ENCODE measurements around the gene CXorf58.
"Not testable (repeated sequence)": the region's sequence is repeated elsewhere in the genome, so short reads cannot be mapped to it uniquely, and the experiment has no call there.

The CXorf58 gene

GRCh38 chrX:23954396-23954795, 46.6 kb downstream of the CXorf58 start:
- Histone ChIP-seq H3K36me3 (no peaks in the 10 kb centered on the region), H3K27me3 (no peaks in the 10 kb centered on the region), H3K27ac (no peak overlapping the region), H3K9me3 (replicated peaks in 1 of 11) (no peaks in the 10 kb centered on the region), H3K4me2 (peak overlapping the region in 3 of 11 experiments; percentile 61 to 68 (median 68); a peak in 1 of 22 replicates), H4K20me1 (no peaks in the 10 kb centered on the region), H3K4me1 (peaks cover 12 to 21% (median 16%) of the 10 kb centered on the region in 10 experiments; a peak in 18 of 20 replicates), H3K9ac (no peak overlapping the region), H3K4me3 (no peak overlapping the region)
- no peak for TF ChIP-seq Cebpa-rat (IDR thresholded peaks at IDR 0.05)

GRCh38 chrX:23959781-23960180, 52.0 kb downstream of the CXorf58 start:
- TF ChIP-seq Cebpa-rat (IDR thresholded peaks at IDR 0.05) = no peak
- Histone ChIP-seq H3K36me3 (no peaks in the 10 kb centered on the region), H3K4me3 (no peak overlapping the region)

GRCh38 chrX:23964191-23964590, 56.4 kb downstream of the CXorf58 start:
- Histone ChIP-seq H3K27ac (no peak overlapping the region), H4K20me1 (no peaks in the 10 kb centered on the region), H3K4me1 (no peaks in the 10 kb centered on the region), H3K27me3 (no peaks in the 10 kb centered on the region), H3K4me2 (no peak overlapping the region), H3K4me3 (no peak overlapping the region), H3K9ac (no peak overlapping the region), H3K9me3 (replicated peaks in 1 of 11) (peaks cover 0 to 39% (median 6%) of the 10 kb centered on the region in 11 experiments; a peak in 12 of 22 replicates), H3K36me3 (no peaks in the 10 kb centered on the region)
- no peak for TF ChIP-seq Cebpa-rat (IDR thresholded peaks at IDR 0.05)

More at GRCh38 chrX:23959781-23960180, 52.0 kb downstream of the CXorf58 start:
- Histone ChIP-seq H3K27ac (no peak overlapping the region), H3K27me3 (no peaks in the 10 kb centered on the region), H3K9ac (no peak overlapping the region), H4K20me1 (no peaks in the 10 kb centered on the region), H3K9me3 (replicated peaks in 1 of 11) (peaks cover 0 to 20% (median 6%) of the 10 kb centered on the region in 11 experiments; a peak in 10 of 22 replicates), H3K4me2 (no peak overlapping the region), H3K4me1 (no peaks in the 10 kb centered on the region)

GRCh38 chrX:23965630-23966029, 57.8 kb downstream of the CXorf58 start:
- not testable (repeated sequence) for H3K4me1 ChIP-seq, H3K4me2 ChIP-seq, H3K27ac ChIP-seq, H3K4me3 ChIP-seq, H3K27me3 ChIP-seq, H4K20me1 ChIP-seq, H3K9ac ChIP-seq, H3K36me3 ChIP-seq
- H3K9me3 ChIP-seq (replicated peaks in 1 of 11) = peaks cover 0 to 39% (median 6%) of the 10 kb centered on the region in 11 experiments; a peak in 12 of 22 replicates

GRCh38 chrX:23978491-23978890, 70.7 kb downstream of the CXorf58 start:
- no peak overlapping the region for H3K4me2 ChIP-seq
- H3K27ac ChIP-seq = no peak overlapping the region
- no peaks in the 10 kb centered on the region for H3K4me1 ChIP-seq
- no peaks in the 10 kb centered on the region for H4K20me1 ChIP-seq
- peaks cover 0 to 10% (median 0%) of the 10 kb centered on the region in 11 experiments; a peak in 6 of 22 replicates for H3K36me3 ChIP-seq
- peaks cover 0 to 10% (median 0%) of the 10 kb centered on the region in 11 experiments; a peak in 2 of 22 replicates for H3K27me3 ChIP-seq
- no peak overlapping the region for H3K4me3 ChIP-seq
- no peaks in the 10 kb centered on the region for H3K9me3 ChIP-seq (replicated peaks in 1 of 11)
- TF ChIP-seq Cebpa-rat (IDR thresholded peaks at IDR 0.05) = no peak
- no peak overlapping the region for H3K9ac ChIP-seq

GRCh38 chrX:23980011-23980441, 72.2 kb downstream of the CXorf58 start:
- Histone ChIP-seq H3K4me2 (no peak overlapping the region), H3K27ac (no peak overlapping the region), H3K9ac (no peak overlapping the region), H4K20me1 (no peaks in the 10 kb centered on the region; a peak in 1 of 22 replicates), H3K36me3 (peaks cover 0 to 15% (median 0%) of the 10 kb centered on the region in 11 experiments; a peak in 6 of 22 replicates), H3K9me3 (replicated peaks in 1 of 11) (no peaks in the 10 kb centered on the region), H3K4me3 (no peak overlapping the region), H3K4me1 (no peaks in the 10 kb centered on the region), H3K27me3 (peaks cover 0 to 10% (median 0%) of the 10 kb centered on the region in 11 experiments; a peak in 2 of 22 replicates)
- TF ChIP-seq Cebpa-rat (IDR thresholded peaks at IDR 0.05) = no peak

GRCh38 chrX:23981222-23981621, 73.4 kb downstream of the CXorf58 start:
- peaks cover 0 to 16% (median 4%) of the 10 kb centered on the region in 11 experiments; a peak in 10 of 22 replicates for H3K36me3 ChIP-seq
- peaks cover 0 to 10% (median 0%) of the 10 kb centered on the region in 11 experiments; a peak in 3 of 22 replicates for H3K27me3 ChIP-seq
- no peak overlapping the region for H3K27ac ChIP-seq
- TF ChIP-seq Cebpa-rat (IDR thresholded peaks at IDR 0.05) = no peak
- no peaks in the 10 kb centered on the region for H3K9me3 ChIP-seq (replicated peaks in 1 of 11)
- no peak overlapping the region for H3K4me2 ChIP-seq
- no peaks in the 10 kb centered on the region for H3K4me1 ChIP-seq
- no peak overlapping the region for H3K4me3 ChIP-seq
- no peak overlapping the region for H3K9ac ChIP-seq
- H4K20me1 ChIP-seq = peaks cover 0 to 3% (median 0%) of the 10 kb centered on the region in 11 experiments; a peak in 2 of 22 replicates

- Histone ChIP-seq H3K9ac (no peak overlapping the region), H3K4me2 (no peak overlapping the region), H3K27ac (no peak overlapping the region), H3K9me3 (replicated peaks in 1 of 11) (no peaks in the 10 kb centered on the region), H4K20me1 (peaks cover 0 to 8% (median 0%) of the 10 kb centered on the region in 11 experiments; a peak in 2 of 22 replicates), H3K4me1 (no peaks in the 10 kb centered on the region), H3K4me3 (no peak overlapping the region), H3K27me3 (peaks cover 0 to 13% (median 0%) of the 10 kb centered on the region in 11 experiments; a peak in 4 of 22 replicates), H3K36me3 (peaks cover 0 to 21% (median 8%) of the 10 kb centered on the region in 11 experiments; a peak in 13 of 22 replicates)
- no peak for TF ChIP-seq Cebpa-rat (IDR thresholded peaks at IDR 0.05)
Measured at GRCh38 chrX:23981711-23982110, 73.9 kb downstream of the CXorf58 start.

- Histone ChIP-seq H3K4me2 (no peak overlapping the region), H3K27me3 (peaks cover 0 to 15% (median 0%) of the 10 kb centered on the region in 11 experiments; a peak in 5 of 22 replicates), H3K9me3 (replicated peaks in 1 of 11) (no peaks in the 10 kb centered on the region), H3K27ac (no peak overlapping the region), H3K4me3 (no peak overlapping the region), H3K4me1 (no peaks in the 10 kb centered on the region), H4K20me1 (peaks cover 0 to 18% (median 0%) of the 10 kb centered on the region in 11 experiments; a peak in 4 of 22 replicates), H3K36me3 (peaks cover 6 to 31% (median 20%) of the 10 kb centered on the region in 11 experiments), H3K9ac (no peak overlapping the region)
- TF ChIP-seq Cebpa-rat (IDR thresholded peaks at IDR 0.05) = no peak
Measured at GRCh38 chrX:23982891-23983290, 75.1 kb downstream of the CXorf58 start.

Data from BLaER1 treated with 17β-estradiol and CSF1 and Interleukin-3, amounts not matched to agents 10 nM and 100 nM (cell line).